GM13976 (cell line): ENCODE results near the gene STK35.

Experiments used
- DNase-seq: peaks from one replicate; pipeline ENCODE4 v3.0.0; 2012; ENCODE audit warnings: low spot score
- CTCF ChIP-seq: IDR thresholded peaks from 2 replicates; pipeline ENCODE4 v1.5.1; 2012; ENCODE audit warnings: borderline replicate concordance, mild to moderate bottlenecking; ENCODE audit not compliant: insufficient read depth; ENCODE audit errors: extremely low read depth, missing control alignments, control extremely low read depth
- in situ Hi-C: fragments of 300-500 bp; cut with MboI; formaldehyde crosslinking; loops from one replicate; pipeline ENCODE4 v1.12.0; 2022; ENCODE audit warnings: low sequenced_read_pairs, mixed read lengths, inconsistent platforms; ENCODE audit not compliant: unreplicated experiment

STK35 gene

DNA sequence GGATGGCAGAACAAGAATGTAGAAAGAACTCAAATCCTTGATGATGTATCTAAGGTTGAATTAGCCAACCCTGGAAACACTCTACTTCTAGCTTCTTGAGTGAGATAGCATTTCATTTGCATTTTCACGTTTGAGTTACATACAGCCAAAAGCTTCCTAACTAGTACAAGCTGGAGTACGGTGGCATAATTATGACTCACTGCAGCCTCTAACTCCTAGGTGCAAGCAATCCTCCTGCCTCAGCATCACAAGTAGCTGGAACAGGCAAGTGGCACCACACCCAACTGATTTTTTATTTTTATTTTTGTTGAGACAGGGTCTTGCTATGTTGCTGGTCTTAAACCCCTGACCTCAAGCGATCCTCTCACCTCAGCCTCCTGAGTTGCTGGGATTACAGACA lies 36.5 kb upstream of the STK35 start:
- DNase-seq: no peak
- no peak for TF ChIP-seq CTCF
- in situ Hi-C loops: no loop called here

- no peak for TF ChIP-seq CTCF
- in situ Hi-C loops: no loop called here
- DNase-seq: no peak
Observed at GRCh38 chr20:2066461-2067122, 35.0 kb upstream of the STK35 start.

GRCh38 chr20:2080532-2081224 lies 20.9 kb upstream of the STK35 start:
- no peak for DNase-seq
- in situ Hi-C loops: no loop called here
- TF ChIP-seq CTCF: no peak

DNA sequence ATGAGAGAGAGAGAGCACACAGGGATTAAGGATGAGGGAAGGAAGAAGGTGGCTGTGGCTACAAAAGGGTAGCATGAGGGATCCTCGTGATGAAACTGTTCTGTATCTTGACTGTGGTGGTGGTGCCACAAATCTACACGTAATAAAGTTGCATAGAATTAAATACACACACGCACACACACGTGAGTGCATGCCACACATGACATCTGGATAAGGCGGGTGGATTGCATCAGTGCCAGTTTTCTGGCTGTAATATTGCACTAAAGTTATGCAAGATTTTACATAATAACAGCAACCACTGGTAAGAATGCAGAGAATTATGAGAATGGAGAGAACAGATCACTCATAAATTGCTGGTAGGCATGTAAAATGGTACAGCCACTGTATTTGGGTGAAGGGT lies 16.9 kb upstream of the STK35 start:
- no peak for DNase-seq
- in situ Hi-C loops: no loop called here
- TF ChIP-seq CTCF: no peak

- DNase-seq: no peak
- TF ChIP-seq CTCF: no peak
- in situ Hi-C loops: no loop called here
Observed at GRCh38 chr20:2086177-2086979, 15.2 kb upstream of the STK35 start.

GRCh38 chr20:2086980-2087377 lies 14.6 kb upstream of the STK35 start:
- in situ Hi-C loops: no loop called here
- DNase-seq: no peak
- TF ChIP-seq CTCF: no peak
